ENCODE measurements around the gene PCBP2.

PCBP2 gene

GRCh38 chr12:53492830-53493609 is 41.1 kb downstream of the PCBP2 start:
- in situ Hi-C loops (cut with HindIII; ENCODE audit: low sequenced_read_pairs): no loop called here
- no peak for TF ChIP-seq CTCF (IDR thresholded peaks at IDR 0.05; ENCODE audit: low read depth, low read length, missing control alignments)
- peak overlapping the region; percentile 45 for H3K4me3 ChIP-seq (ENCODE audit: low read depth, low read length)
- DNase-seq (ENCODE audit: low read depth): peak; percentile 49

DNA sequence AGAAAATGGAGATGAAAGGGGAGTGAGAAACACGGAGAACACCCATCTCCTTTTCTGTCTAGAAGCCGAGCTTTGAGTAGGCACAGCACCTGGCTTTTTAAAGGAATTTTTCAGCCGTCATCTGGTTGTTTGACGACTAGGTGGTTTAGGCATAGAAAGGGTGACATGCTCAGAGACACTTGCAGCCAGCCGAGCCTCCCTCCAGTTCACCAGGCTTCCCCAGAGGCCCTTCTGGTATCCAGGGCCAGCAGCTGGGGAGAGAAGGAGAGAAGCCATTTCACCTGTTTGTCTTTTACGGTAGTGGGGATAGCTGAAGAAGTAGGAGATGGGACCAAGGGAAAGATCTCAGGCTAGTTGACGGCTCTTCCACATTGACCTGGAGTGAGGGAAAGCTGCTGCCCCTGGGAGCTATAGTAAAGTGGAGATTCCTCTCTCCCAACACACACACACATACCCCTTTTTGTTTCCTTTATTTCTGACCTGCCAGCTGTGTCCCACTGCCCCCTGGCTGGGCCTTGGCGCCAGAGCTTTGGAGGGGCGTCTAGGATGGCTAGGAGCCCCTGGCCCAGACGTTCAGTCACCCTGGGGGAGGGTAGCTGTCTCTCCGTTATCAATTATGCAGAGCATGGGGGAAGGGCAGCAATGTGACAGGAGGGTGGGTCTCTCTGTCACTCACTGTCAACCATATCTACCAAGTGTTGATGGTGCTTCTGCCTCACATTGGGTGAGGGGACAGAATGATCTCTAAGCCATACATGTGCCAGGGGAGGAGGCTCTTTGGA is 41.9 kb downstream of the PCBP2 start:
- DNase-seq (ENCODE audit: low read depth): no peak
- TF ChIP-seq CTCF (IDR thresholded peaks at IDR 0.05; ENCODE audit: low read depth, low read length, missing control alignments): no peak
- in situ Hi-C loops (cut with HindIII; ENCODE audit: low sequenced_read_pairs): no loop called here
- peak overlapping the region; percentile 45 for H3K4me3 ChIP-seq (ENCODE audit: low read depth, low read length)

DNA sequence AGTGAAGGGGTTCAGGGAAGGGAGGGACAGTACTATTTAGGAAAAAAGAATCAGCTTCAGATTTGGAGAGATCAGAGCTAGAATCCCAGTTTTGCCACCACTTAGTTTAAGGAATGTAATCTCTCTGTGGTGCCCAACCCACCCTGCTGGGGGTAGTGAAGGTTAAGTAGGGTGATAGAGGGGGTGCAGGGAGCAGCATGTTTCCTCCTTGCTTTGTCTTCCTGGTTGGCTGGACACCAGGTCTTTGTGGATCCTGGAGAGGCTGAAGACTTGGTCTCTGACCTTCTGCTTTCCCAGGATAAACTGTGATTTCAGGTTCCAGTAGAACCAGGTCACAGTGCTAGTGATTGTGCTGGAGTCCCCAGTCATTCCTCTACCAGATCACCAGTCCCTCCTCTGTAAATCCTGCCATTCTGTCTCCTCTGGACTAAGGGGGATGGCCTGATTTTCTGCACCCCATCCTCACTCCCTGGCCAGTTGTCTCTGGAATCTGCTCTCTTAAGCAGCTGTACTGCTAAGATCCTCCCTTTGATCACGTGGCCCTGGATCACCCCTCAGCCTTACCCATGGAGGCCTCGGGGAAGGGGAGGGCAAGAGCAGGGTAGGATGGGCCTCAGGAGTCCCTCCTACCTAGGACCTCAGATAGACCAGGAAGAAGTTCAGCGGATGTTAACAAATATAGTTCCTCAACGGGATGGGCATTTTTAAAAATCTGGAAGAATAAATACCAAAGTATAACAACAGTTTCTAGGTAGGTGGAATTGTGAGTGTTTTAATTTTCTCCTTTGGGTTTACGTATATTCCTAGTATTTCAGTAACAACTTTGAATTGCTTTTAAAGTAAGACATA is 44.2 kb downstream of the PCBP2 start:
- in situ Hi-C loops (cut with HindIII; ENCODE audit: low sequenced_read_pairs): no loop called here
- no peak for TF ChIP-seq CTCF (IDR thresholded peaks at IDR 0.05; ENCODE audit: low read depth, low read length, missing control alignments)
- no peak for DNase-seq (ENCODE audit: low read depth)
- H3K4me3 ChIP-seq (ENCODE audit: low read depth, low read length): no peak overlapping the region

DNA sequence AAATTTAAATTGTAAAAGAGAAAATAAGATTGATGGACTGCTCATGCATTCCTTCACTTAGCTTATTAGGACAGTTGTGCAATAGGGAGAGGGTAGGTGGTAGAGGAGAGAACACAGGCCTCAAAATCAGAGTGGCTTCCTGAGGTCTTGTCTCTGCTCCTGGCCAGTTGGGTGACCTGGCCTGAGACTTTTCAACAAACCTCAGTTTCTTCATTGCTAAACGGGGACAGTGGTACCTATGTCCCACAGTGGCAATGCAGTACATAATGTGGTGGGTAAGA is 44.8 kb downstream of the PCBP2 start:
- in situ Hi-C loops (cut with HindIII; ENCODE audit: low sequenced_read_pairs): no loop called here
- H3K4me3 ChIP-seq (ENCODE audit: low read depth, low read length): no peak overlapping the region
- no peak for DNase-seq (ENCODE audit: low read depth)
- no peak for TF ChIP-seq CTCF (IDR thresholded peaks at IDR 0.05; ENCODE audit: low read depth, low read length, missing control alignments)

DNA sequence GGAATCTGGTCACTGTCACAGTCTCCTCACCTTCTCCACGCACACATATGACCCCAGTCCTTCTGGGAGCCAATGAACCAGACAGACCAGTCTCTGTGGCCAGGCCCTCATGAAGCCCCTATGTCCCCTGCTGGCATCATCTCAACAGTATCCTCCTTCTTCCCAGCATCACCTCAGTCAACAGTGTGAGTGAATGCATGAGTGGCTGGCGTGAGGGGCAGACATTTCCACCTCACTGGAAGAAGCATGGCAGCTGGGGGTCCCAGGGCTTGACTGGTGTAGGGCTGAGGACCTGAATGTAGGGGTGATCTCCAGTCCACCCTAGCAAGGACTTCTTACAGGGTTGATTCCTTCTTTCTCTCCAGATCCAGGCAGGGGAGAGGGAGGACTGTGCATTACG is 45.6 kb downstream of the PCBP2 start:
- TF ChIP-seq CTCF (IDR thresholded peaks at IDR 0.05; ENCODE audit: low read depth, low read length, missing control alignments): no peak
- in situ Hi-C loops (cut with HindIII; ENCODE audit: low sequenced_read_pairs): no loop called here
- no peak overlapping the region for H3K4me3 ChIP-seq (ENCODE audit: low read depth, low read length)
- DNase-seq (ENCODE audit: low read depth): no peak

- peak overlapping the region; percentile 56 for H3K4me3 ChIP-seq (ENCODE audit: low read depth, low read length)
- DNase-seq (ENCODE audit: low read depth): no peak
- no peak for TF ChIP-seq CTCF (IDR thresholded peaks at IDR 0.05; ENCODE audit: low read depth, low read length, missing control alignments)
- in situ Hi-C loops (cut with HindIII; ENCODE audit: low sequenced_read_pairs): no loop called here
Observed at GRCh38 chr12:53498235-53498630, 46.3 kb downstream of the PCBP2 start.
